ENCODE measurements around the gene TNRC18. TPM values are rescaled to one million over a fixed set of nuclear protein-coding genes. Genes with fewer than 3 reads are reported as not detected.
A peak's percentile ranks its signal among the peaks of the same experiment; 100 is the strongest.
"Not testable (repeated sequence)": the region's sequence is repeated elsewhere in the genome, so short reads cannot be mapped to it uniquely, and the experiment has no call there.

TNRC18 gene
- total RNA-seq, 3 donors from 2014 or later (not counting 1 experiment from before 2014, with no cell fraction given), result 111 to 127 (median 124) TPM

DNA sequence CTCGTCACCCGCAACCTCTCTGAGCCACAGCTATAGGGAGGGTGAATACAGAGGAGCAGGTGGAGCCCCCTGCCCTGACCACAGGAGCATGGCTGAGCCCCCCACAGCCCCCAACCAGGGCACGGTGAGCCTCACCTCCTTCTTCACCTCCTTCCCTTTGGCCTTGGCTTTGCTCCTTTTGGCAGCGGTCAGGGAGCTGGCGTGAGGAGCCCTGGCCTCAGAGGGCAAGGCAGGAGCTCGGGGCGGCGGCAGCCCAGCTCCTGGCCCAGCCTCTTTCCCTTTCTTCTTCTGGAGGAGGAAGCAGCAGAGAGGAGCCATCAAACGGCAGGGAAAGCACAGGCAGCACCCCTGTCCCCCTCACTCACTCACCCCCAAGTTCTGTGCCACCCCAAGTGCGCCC is 98.7 kb downstream of the TNRC18 start:
- Mint-ChIP-seq H3K27me3 (ENCODE audit: low read depth in 2 of 2) (no peaks in the 10 kb centered on the region), H3K4me3 (no peak overlapping the region), H3K4me1 (peaks cover 7 to 17% of the 10 kb centered on the region in 2 donors), H3K27ac (peak overlapping the region in 1 of 2 donors; percentile 81), H3K36me3 (peaks cover 1% of the 10 kb centered on the region), H3K9me3 (no peaks in the 10 kb centered on the region)
- Histone ChIP-seq H3K4me1 (ENCODE audit: control insufficient read depth, insufficient read depth, low read length) (peaks cover 17% of the 10 kb centered on the region), H3K36me3 (ENCODE audit: control insufficient read depth, insufficient read depth, low read length) (peaks cover 40% of the 10 kb centered on the region), H3K27ac (ENCODE audit: low read length) (no peak overlapping the region), H3K27me3 (ENCODE audit: control insufficient read depth, insufficient read depth, low read length) (no peaks in the 10 kb centered on the region), H3K4me3 (ENCODE audit: low read length) (no peak overlapping the region), H3K9me3 (ENCODE audit: control insufficient read depth, insufficient read depth, low read length) (no peaks in the 10 kb centered on the region)
- ATAC-seq (no peak), DNase-seq (no peak)
- intact Hi-C loops (cut with micrococcal nuclease), result no loop called here
- TF ChIP-seq CTCF (IDR thresholded peaks at IDR 0.05), result no peak
- 95% methylated on average over 7 of the region's 10 CpGs for WGBS (ENCODE audit: insufficient coverage)

GRCh38 chr7:5323800-5324781 is 99.5 kb downstream of the TNRC18 start:
- Mint-ChIP-seq H3K4me1 (peaks cover 7 to 17% of the 10 kb centered on the region in 2 donors), H3K27ac (peak overlapping the region in 1 of 2 donors; percentile 81)
- H3K4me3 ChIP-seq (ENCODE audit: low read length); H3K4me3 Mint-ChIP-seq; intact Hi-C loops (cut with micrococcal nuclease); DNase-seq; ATAC-seq; H3K9me3 Mint-ChIP-seq; H3K27me3 ChIP-seq (ENCODE audit: control insufficient read depth, insufficient read depth, low read length); H3K27me3 Mint-ChIP-seq (ENCODE audit: low read depth in 2 of 2); H3K9me3 ChIP-seq (ENCODE audit: control insufficient read depth, insufficient read depth, low read length); H3K27ac ChIP-seq (ENCODE audit: low read length); H3K36me3 Mint-ChIP-seq: not testable (repeated sequence)
- Histone ChIP-seq H3K36me3 (ENCODE audit: control insufficient read depth, insufficient read depth, low read length) (peaks cover 39% of the 10 kb centered on the region), H3K4me1 (ENCODE audit: control insufficient read depth, insufficient read depth, low read length) (peaks cover 17% of the 10 kb centered on the region)
- 94% methylated on average over 30 of the region's 31 CpGs for WGBS (ENCODE audit: insufficient coverage)

GRCh38 chr7:5322621-5323410 is 100.8 kb downstream of the TNRC18 start:
- Mint-ChIP-seq H3K36me3 (peaks cover 21% of the 10 kb centered on the region), H3K4me3 (no peak overlapping the region), H3K9me3 (peaks cover 0 to 2% of the 10 kb centered on the region in 2 donors), H3K27me3 (ENCODE audit: low read depth in 2 of 2) (no peaks in the 10 kb centered on the region), H3K27ac (peak overlapping the region in 1 of 2 donors; percentile 42), H3K4me1 (peaks cover 7 to 16% of the 10 kb centered on the region in 2 donors)
- intact Hi-C loops (cut with micrococcal nuclease), result no loop called here
- TF ChIP-seq CTCF (IDR thresholded peaks at IDR 0.05), result no peak
- Histone ChIP-seq H3K36me3 (ENCODE audit: control insufficient read depth, insufficient read depth, low read length) (peaks cover 43% of the 10 kb centered on the region), H3K4me3 (ENCODE audit: low read length) (no peak overlapping the region), H3K9me3 (ENCODE audit: control insufficient read depth, insufficient read depth, low read length) (peaks cover 6% of the 10 kb centered on the region), H3K4me1 (ENCODE audit: control insufficient read depth, insufficient read depth, low read length) (peaks cover 8% of the 10 kb centered on the region), H3K27me3 (ENCODE audit: control insufficient read depth, insufficient read depth, low read length) (no peaks in the 10 kb centered on the region), H3K27ac (ENCODE audit: low read length) (no peak overlapping the region)
- DNase-seq (no peak), ATAC-seq (no peak)
- WGBS (ENCODE audit: insufficient coverage), result 94% methylated on average over 28 of the region's 29 CpGs

Data from natural killer cell (primary cell).